HepG2 (cell line): ENCODE data around the gene OVCH1. TPM values are rescaled to one million over a fixed set of nuclear protein-coding genes. Genes with fewer than 3 reads are reported as not detected.

Source experiments
- AGO2 ChIP-seq: fragments of 200-400 bp; formaldehyde crosslinking; optimal IDR thresholded peaks from 2 replicates; pipeline ENCODE3; 2017; ENCODE audit warnings: mild to moderate bottlenecking, low read depth, low read length, moderate library complexity
- ARNTL ChIP-seq: sonication (generic); formaldehyde crosslinking; IDR thresholded peaks from 2 replicates; pipeline ENCODE4 v1.4.0; 2020; ENCODE audit warnings: mild to moderate bottlenecking, missing genetic modification reagents
- ATF7 ChIP-seq, 2 experiments: fragments of 450-650 bp in 1 of 2; sonication (generic) in 1 of 2; formaldehyde crosslinking in 1 of 2; IDR thresholded peaks; 2 replicates each; pipeline versions ENCODE4 v1.4.0 to v1.6.1; 2016 to 2020; ENCODE audit warnings: antibody characterized with exemption in 1 of 2, mild to moderate bottlenecking in 1 of 2, missing genetic modification reagents in 1 of 2
- CCDC6 ChIP-seq: sonication (generic); formaldehyde crosslinking; IDR thresholded peaks from 2 replicates; pipeline ENCODE4 v1.8.1; 2022; ENCODE audit warnings: mild to moderate bottlenecking, missing genetic modification reagents, moderate library complexity
- ELF3 ChIP-seq: IDR thresholded peaks from 2 replicates; pipeline ENCODE4 v1.6.1; 2016; ENCODE audit warnings: missing genetic modification reagents, missing compliant biosample characterization
- FOXO1 ChIP-seq: sonication (generic); formaldehyde crosslinking; IDR thresholded peaks from 2 replicates; pipeline ENCODE4 v1.4.0; 2020; ENCODE audit warnings: missing genetic modification reagents
- GABPA ChIP-seq, 2 experiments: IDR thresholded peaks; 2 replicates each; pipeline ENCODE4 v1.6.1; 2011 to 2016; ENCODE audit warnings: low read depth in 2 of 2, low read length in 1 of 2, missing biosample characterization in 1 of 2, missing genetic modification characterization in 1 of 2
- HMG20A ChIP-seq: IDR thresholded peaks from 2 replicates; pipeline ENCODE4 v1.6.1; 2016; ENCODE audit warnings: borderline replicate concordance
- HOXA5 ChIP-seq: sonication (generic); formaldehyde crosslinking; IDR thresholded peaks from 2 replicates; pipeline ENCODE4 v1.4.0; 2020; ENCODE audit warnings: missing genetic modification reagents
- KAT8 ChIP-seq: IDR thresholded peaks from 2 replicates; pipeline ENCODE4 v1.6.1; 2016; ENCODE audit warnings: missing genetic modification reagents, missing compliant biosample characterization
- KLF6 ChIP-seq: IDR thresholded peaks from 2 replicates; pipeline ENCODE4 v1.8.0; 2016; ENCODE audit warnings: missing biosample characterization, missing genetic modification reagents
- MZF1 ChIP-seq: sonication (generic); formaldehyde crosslinking; IDR thresholded peaks from 2 replicates; pipeline ENCODE4 v1.8.1; 2023; ENCODE audit warnings: mild to moderate bottlenecking, missing genetic modification reagents, borderline replicate concordance
- RBM22 ChIP-seq: fragments of 200-400 bp; formaldehyde crosslinking; optimal IDR thresholded peaks from 2 replicates; pipeline ENCODE3; 2017; ENCODE audit warnings: mild to moderate bottlenecking, low read length, moderate library complexity
- SALL2 ChIP-seq: sonication (generic); formaldehyde crosslinking; IDR thresholded peaks from 2 replicates; pipeline ENCODE4 v1.8.1; 2023; ENCODE audit warnings: mild to moderate bottlenecking, missing genetic modification reagents, inconsistent platforms
- TFAP4 ChIP-seq: sonication (generic); IDR thresholded peaks from 2 replicates; pipeline ENCODE4 v1.6.1; 2016; ENCODE audit warnings: low read depth, borderline replicate concordance
- ZFAT ChIP-seq: sonication (generic); formaldehyde crosslinking; conservative IDR thresholded peaks from 2 replicates; pipeline ENCODE4 v1.8.1; 2023; ENCODE audit warnings: missing genetic modification reagents, inconsistent platforms
- ZFP1 ChIP-seq: IDR thresholded peaks from 2 replicates; pipeline ENCODE4 v1.6.1; 2016
- ZHX1 ChIP-seq: sonication (generic); formaldehyde crosslinking; IDR thresholded peaks from 2 replicates; pipeline ENCODE4 v1.8.1; 2022; ENCODE audit warnings: low read depth, mild to moderate bottlenecking, missing genetic modification reagents
- ZNF10 ChIP-seq: sonication (generic); formaldehyde crosslinking; IDR thresholded peaks from 2 replicates; pipeline ENCODE4 v1.4.0; 2020; ENCODE audit warnings: mild to moderate bottlenecking, low read depth, missing genetic modification reagents, borderline replicate concordance
- ZNF12 ChIP-seq: sonication (generic); formaldehyde crosslinking; IDR thresholded peaks from 2 replicates; pipeline ENCODE4 v1.5.0; 2020; ENCODE audit warnings: missing genetic modification reagents
- ZNF225 ChIP-seq: sonication (generic); formaldehyde crosslinking; IDR thresholded peaks from 2 replicates; pipeline ENCODE4 v1.4.0; 2020; ENCODE audit warnings: mild to moderate bottlenecking, missing genetic modification reagents
- ZNF674 ChIP-seq: sonication (generic); formaldehyde crosslinking; IDR thresholded peaks from 2 replicates; pipeline ENCODE4 v1.5.0; 2020; ENCODE audit warnings: low read depth, mild to moderate bottlenecking, missing genetic modification reagents
- ZNF772 ChIP-seq: sonication (generic); formaldehyde crosslinking; IDR thresholded peaks from 2 replicates; pipeline ENCODE4 v1.5.0; 2020; ENCODE audit warnings: mild to moderate bottlenecking, missing genetic modification reagents
- ZNF839 ChIP-seq: sonication (generic); formaldehyde crosslinking; IDR thresholded peaks from 2 replicates; pipeline ENCODE4 v1.4.0; 2020; ENCODE audit warnings: missing genetic modification reagents, mild to moderate bottlenecking, borderline replicate concordance
- ZNF879 ChIP-seq: sonication (generic); formaldehyde crosslinking; IDR thresholded peaks from 2 replicates; pipeline ENCODE4 v1.8.1; 2023; ENCODE audit warnings: missing genetic modification reagents
- ZSCAN21 ChIP-seq: sonication (generic); formaldehyde crosslinking; IDR thresholded peaks from 2 replicates; pipeline ENCODE4 v1.8.0; 2022; ENCODE audit warnings: mild to moderate bottlenecking, missing genetic modification reagents, moderate library complexity, borderline replicate concordance
- ZSCAN9 ChIP-seq: IDR thresholded peaks from 2 replicates; pipeline ENCODE4 v1.6.1; 2016; ENCODE audit warnings: borderline replicate concordance
- polyA plus RNA-seq, 8 experiments: library from polyadenylated mRNA; depleted of rRNA in 3 of 8; stranded (reverse) in 7 of 8; unstranded in 1 of 8; fragments of >200 nt; fragmentation: Illumina TruSeq in 4 of 8; extraction: Trizol in 4 of 8; gene quantifications; 2 replicates each; pipeline versions ENCODE4 v1.2.1 to v1.2.3, GENCODE V29; 2011 to 2016; ENCODE audit warnings: low read depth in 4 of 8, missing spikeins in 1 of 8, mixed read lengths in 1 of 8; ENCODE audit not compliant: insufficient read depth in 1 of 8
- total RNA-seq, 5 experiments: library from RNA; depleted of rRNA; stranded (reverse); fragments of >200 nt; fragmentation: Illumina TruSeq; extraction: Trizol; gene quantifications; 2 replicates each; pipeline ENCODE4 v1.2.3, GENCODE V29; 2016; ENCODE audit warnings: low read depth in 1 of 5

The OVCH1 gene
- total and polyA plus RNA-seq, 2 of the 13 experiments (the other 11 are each of a cell fraction or from before 2014, with no cell fraction given), result not detected

- no peak for TF ChIP-seq ZNF10 (CRISPR knock-in tag)
- no peak for TF ChIP-seq SALL2 (CRISPR knock-in tag)
- peak; percentile 87 for TF ChIP-seq ELF3 (CRISPR knock-in tag)
- TF ChIP-seq KAT8, result peak; percentile 94
- no peak for TF ChIP-seq GABPA (IDR thresholded peaks at IDR 0.05; ENCODE audit: low read depth, low read length)
- TF ChIP-seq GABPA (CRISPR knock-in tag; IDR thresholded peaks at IDR 0.05; ENCODE audit: low read depth), result peak; percentile 37; the same call in 1 of the 2 replicates
- TF ChIP-seq HOXA5 (CRISPR knock-in tag), result no peak
- no peak for TF ChIP-seq ZNF674 (CRISPR knock-in tag)
- 0 out of 2 replicates have a peak, but pooled peaks have one; percentile 19 for TF ChIP-seq HMG20A
- no peak for TF ChIP-seq MZF1 (CRISPR knock-in tag)
- no peak for TF ChIP-seq ZNF772
- no peak for TF ChIP-seq ZHX1
- TF ChIP-seq ZFAT, result no peak
- no peak for TF ChIP-seq ZNF839 (CRISPR knock-in tag)
- no peak for TF ChIP-seq AGO2
- TF ChIP-seq ZFP1, result no peak
- no peak for TF ChIP-seq ZNF12
- TF ChIP-seq TFAP4, result peak; percentile 40; the same call in 1 of the 2 replicates
- TF ChIP-seq FOXO1, result no peak
- TF ChIP-seq ZSCAN9, result no peak
- no peak for TF ChIP-seq ZNF225
- no peak for TF ChIP-seq ZSCAN21 (CRISPR knock-in tag)
- no peak for TF ChIP-seq RBM22
- TF ChIP-seq ARNTL (CRISPR knock-in tag), result 0 out of 2 replicates have a peak, but pooled peaks have one; percentile 29
- TF ChIP-seq ZNF879, result 0 out of 2 replicates have a peak, but pooled peaks have one; percentile 37
- TF ChIP-seq ATF7 (IDR thresholded peaks at IDR 0.05), result no peak
- TF ChIP-seq ATF7 (CRISPR knock-in tag; IDR thresholded peaks at IDR 0.05), result no peak; the same call in 1 of the 2 replicates
- no peak for TF ChIP-seq CCDC6 (CRISPR knock-in tag)
- 0 out of 2 replicates have a peak, but pooled peaks have one; percentile 43 for TF ChIP-seq KLF6 (CRISPR knock-in tag)
Measured at GRCh38 chr12:29380536-29381523, 116.7 kb downstream of the OVCH1 start, which contains the start of gene ERGIC2 (continued).
